SU-DHL-6 (cell line): ENCODE measurements around the gene PRR12.

Experiments used
- EZH2phosphoT487 ChIP-seq: fragments of 200-600 bp; sonication (generic), shearing (Covaris generic); conservative IDR thresholded peaks from 2 replicates; pipeline ENCODE4 v1.6.1; 2018; ENCODE audit warnings: mild to moderate bottlenecking, antibody characterized with exemption, low read length, moderate library complexity, mixed read lengths
- TF ChIP-seq, protein P1 (sequence below): fragments of 200-600 bp; sonication (generic); IDR thresholded peaks from one replicate; pipeline ENCODE4 v1.5.1; 2017; ENCODE audit warnings: antibody characterized with exemption, mild to moderate bottlenecking, low read length, moderate library complexity; ENCODE audit not compliant: insufficient read depth, poor library complexity, severe bottlenecking

GRCh38 chr19:49652551-49653465 lies 61.8 kb downstream of the PRR12 start:
- TF ChIP-seq, protein P1, sequence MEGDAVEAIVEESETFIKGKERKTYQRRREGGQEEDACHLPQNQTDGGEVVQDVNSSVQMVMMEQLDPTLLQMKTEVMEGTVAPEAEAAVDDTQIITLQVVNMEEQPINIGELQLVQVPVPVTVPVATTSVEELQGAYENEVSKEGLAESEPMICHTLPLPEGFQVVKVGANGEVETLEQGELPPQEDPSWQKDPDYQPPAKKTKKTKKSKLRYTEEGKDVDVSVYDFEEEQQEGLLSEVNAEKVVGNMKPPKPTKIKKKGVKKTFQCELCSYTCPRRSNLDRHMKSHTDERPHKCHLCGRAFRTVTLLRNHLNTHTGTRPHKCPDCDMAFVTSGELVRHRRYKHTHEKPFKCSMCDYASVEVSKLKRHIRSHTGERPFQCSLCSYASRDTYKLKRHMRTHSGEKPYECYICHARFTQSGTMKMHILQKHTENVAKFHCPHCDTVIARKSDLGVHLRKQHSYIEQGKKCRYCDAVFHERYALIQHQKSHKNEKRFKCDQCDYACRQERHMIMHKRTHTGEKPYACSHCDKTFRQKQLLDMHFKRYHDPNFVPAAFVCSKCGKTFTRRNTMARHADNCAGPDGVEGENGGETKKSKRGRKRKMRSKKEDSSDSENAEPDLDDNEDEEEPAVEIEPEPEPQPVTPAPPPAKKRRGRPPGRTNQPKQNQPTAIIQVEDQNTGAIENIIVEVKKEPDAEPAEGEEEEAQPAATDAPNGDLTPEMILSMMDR = no peak
- TF ChIP-seq EZH2phosphoT487 = no peak
